H1 (cell line): ENCODE measurements around the gene AGT. TPM values are rescaled to one million over a fixed set of nuclear protein-coding genes. Genes with fewer than 3 reads are reported as not detected.

Source experiments
- BRCA1 ChIP-seq: IDR thresholded peaks from 2 replicates; pipeline ENCODE4 v1.6.1; 2012; ENCODE audit warnings: low read depth, low read length, improper control_type of control experiment
- SP2 ChIP-seq: IDR thresholded peaks from 2 replicates; pipeline ENCODE4 v1.6.1; 2012; ENCODE audit warnings: mild to moderate bottlenecking, low read length, inconsistent platforms
- TAF7 ChIP-seq: optimal IDR thresholded peaks from 2 replicates; pipeline ENCODE3; 2011; ENCODE audit warnings: low read depth, mild to moderate bottlenecking, inconsistent platforms, low read length, moderate library complexity, borderline replicate concordance
- polyA plus RNA-seq, 7 experiments: library from polyadenylated mRNA; depleted of rRNA in 3 of 7; stranded (reverse) in 5 of 7; unstranded in 2 of 7; fragments of >200 nt in 5 of 7; fragments of 200-250 nt in 2 of 7; gene quantifications; 1 replicate in 5 of 7; 2 replicates in 1 of 7; 4 replicates in 1 of 7; pipeline versions ENCODE4 v1.2.1 to v1.2.3, GENCODE V29; 2011 to 2013; ENCODE audit warnings: missing spikeins in 2 of 7, mixed read lengths in 2 of 7
- total RNA-seq: library from RNA; stranded (reverse); fragmentation: NEBNext Ultra II Directional; extraction: Animal tissue kit (Norgen Biotek cat#: 25700); gene quantifications from 2 replicates; pipeline ENCODE4 v1.2.1, GENCODE V29; 2021
- TF ChIP-seq, protein P1 (sequence below): fragments of 300-600 bp; sonication (generic); IDR thresholded peaks from 2 replicates; pipeline ENCODE4 v1.7.1; 2012; ENCODE audit warnings: low read length, moderate library complexity, mild to moderate bottlenecking, inconsistent platforms; ENCODE audit not compliant: insufficient replicate concordance

Gene AGT
- total and polyA plus RNA-seq, 2 of the 8 experiments (the other 6 are each of a cell fraction or from before 2014, with no cell fraction given), result 0.20 TPM; not detected in 1

DNA sequence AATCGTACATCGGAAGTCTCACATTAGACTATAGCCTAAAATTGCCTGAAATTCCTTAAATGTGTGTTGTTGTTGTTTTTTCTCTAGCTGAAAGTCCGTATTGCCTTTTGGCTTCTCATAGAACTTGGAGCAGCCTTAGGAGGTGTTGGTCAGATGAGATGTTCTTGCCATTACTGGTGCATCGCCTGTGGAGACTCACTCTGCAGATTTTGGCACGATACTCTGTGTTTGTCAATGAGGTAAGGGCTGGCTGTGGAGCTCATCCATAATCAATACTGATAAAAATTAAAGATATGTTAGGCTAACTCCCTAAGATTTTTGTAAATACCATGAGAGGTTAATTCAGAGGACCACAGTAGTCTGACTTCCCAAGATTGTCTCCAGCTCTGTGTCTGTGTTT, 28.9 kb downstream of the AGT start (continued):
- TF ChIP-seq, protein P1, sequence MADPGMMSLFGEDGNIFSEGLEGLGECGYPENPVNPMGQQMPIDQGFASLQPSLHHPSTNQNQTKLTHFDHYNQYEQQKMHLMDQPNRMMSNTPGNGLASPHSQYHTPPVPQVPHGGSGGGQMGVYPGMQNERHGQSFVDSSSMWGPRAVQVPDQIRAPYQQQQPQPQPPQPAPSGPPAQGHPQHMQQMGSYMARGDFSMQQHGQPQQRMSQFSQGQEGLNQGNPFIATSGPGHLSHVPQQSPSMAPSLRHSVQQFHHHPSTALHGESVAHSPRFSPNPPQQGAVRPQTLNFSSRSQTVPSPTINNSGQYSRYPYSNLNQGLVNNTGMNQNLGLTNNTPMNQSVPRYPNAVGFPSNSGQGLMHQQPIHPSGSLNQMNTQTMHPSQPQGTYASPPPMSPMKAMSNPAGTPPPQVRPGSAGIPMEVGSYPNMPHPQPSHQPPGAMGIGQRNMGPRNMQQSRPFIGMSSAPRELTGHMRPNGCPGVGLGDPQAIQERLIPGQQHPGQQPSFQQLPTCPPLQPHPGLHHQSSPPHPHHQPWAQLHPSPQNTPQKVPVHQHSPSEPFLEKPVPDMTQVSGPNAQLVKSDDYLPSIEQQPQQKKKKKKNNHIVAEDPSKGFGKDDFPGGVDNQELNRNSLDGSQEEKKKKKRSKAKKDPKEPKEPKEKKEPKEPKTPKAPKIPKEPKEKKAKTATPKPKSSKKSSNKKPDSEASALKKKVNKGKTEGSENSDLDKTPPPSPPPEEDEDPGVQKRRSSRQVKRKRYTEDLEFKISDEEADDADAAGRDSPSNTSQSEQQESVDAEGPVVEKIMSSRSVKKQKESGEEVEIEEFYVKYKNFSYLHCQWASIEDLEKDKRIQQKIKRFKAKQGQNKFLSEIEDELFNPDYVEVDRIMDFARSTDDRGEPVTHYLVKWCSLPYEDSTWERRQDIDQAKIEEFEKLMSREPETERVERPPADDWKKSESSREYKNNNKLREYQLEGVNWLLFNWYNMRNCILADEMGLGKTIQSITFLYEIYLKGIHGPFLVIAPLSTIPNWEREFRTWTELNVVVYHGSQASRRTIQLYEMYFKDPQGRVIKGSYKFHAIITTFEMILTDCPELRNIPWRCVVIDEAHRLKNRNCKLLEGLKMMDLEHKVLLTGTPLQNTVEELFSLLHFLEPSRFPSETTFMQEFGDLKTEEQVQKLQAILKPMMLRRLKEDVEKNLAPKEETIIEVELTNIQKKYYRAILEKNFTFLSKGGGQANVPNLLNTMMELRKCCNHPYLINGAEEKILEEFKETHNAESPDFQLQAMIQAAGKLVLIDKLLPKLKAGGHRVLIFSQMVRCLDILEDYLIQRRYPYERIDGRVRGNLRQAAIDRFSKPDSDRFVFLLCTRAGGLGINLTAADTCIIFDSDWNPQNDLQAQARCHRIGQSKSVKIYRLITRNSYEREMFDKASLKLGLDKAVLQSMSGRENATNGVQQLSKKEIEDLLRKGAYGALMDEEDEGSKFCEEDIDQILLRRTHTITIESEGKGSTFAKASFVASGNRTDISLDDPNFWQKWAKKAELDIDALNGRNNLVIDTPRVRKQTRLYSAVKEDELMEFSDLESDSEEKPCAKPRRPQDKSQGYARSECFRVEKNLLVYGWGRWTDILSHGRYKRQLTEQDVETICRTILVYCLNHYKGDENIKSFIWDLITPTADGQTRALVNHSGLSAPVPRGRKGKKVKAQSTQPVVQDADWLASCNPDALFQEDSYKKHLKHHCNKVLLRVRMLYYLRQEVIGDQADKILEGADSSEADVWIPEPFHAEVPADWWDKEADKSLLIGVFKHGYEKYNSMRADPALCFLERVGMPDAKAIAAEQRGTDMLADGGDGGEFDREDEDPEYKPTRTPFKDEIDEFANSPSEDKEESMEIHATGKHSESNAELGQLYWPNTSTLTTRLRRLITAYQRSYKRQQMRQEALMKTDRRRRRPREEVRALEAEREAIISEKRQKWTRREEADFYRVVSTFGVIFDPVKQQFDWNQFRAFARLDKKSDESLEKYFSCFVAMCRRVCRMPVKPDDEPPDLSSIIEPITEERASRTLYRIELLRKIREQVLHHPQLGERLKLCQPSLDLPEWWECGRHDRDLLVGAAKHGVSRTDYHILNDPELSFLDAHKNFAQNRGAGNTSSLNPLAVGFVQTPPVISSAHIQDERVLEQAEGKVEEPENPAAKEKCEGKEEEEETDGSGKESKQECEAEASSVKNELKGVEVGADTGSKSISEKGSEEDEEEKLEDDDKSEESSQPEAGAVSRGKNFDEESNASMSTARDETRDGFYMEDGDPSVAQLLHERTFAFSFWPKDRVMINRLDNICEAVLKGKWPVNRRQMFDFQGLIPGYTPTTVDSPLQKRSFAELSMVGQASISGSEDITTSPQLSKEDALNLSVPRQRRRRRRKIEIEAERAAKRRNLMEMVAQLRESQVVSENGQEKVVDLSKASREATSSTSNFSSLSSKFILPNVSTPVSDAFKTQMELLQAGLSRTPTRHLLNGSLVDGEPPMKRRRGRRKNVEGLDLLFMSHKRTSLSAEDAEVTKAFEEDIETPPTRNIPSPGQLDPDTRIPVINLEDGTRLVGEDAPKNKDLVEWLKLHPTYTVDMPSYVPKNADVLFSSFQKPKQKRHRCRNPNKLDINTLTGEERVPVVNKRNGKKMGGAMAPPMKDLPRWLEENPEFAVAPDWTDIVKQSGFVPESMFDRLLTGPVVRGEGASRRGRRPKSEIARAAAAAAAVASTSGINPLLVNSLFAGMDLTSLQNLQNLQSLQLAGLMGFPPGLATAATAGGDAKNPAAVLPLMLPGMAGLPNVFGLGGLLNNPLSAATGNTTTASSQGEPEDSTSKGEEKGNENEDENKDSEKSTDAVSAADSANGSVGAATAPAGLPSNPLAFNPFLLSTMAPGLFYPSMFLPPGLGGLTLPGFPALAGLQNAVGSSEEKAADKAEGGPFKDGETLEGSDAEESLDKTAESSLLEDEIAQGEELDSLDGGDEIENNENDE, result no peak
- no peak for TF ChIP-seq BRCA1
- no peak for TF ChIP-seq SP2
- no peak for TF ChIP-seq TAF7
